H9 (cell line): ENCODE results near the gene VASN. TPM values are rescaled to one million over a fixed set of nuclear protein-coding genes. Genes with fewer than 3 reads are reported as not detected.
A peak's percentile ranks its signal among the peaks of the same experiment; 100 is the strongest.

ENCODE experiments used
- DNase-seq: peaks from one replicate; pipeline ENCODE4 v3.0.0-alpha.2; 2017
- H2AFZ ChIP-seq: one replicate; pipeline ENCODE4 v1.6.1; 2013; ENCODE audit warnings: mild to moderate bottlenecking, low read length, control low read depth, moderate library complexity
- H2AK5ac ChIP-seq: 2 replicates; pipeline ENCODE4 v1.6.1; 2013; ENCODE audit warnings: low read length, control low read depth, mixed read lengths; ENCODE audit not compliant: insufficient read length
- H2BK120ac ChIP-seq: one replicate; pipeline ENCODE4 v1.6.1; 2013; ENCODE audit warnings: low read depth, mild to moderate bottlenecking, low read length, control low read depth, inconsistent platforms; ENCODE audit not compliant: poor library complexity, severe bottlenecking
- H2BK12ac ChIP-seq: 2 replicates; pipeline ENCODE4 v1.6.1; 2013; ENCODE audit warnings: low read length, control low read depth, mixed read lengths, low read depth; ENCODE audit not compliant: insufficient read length
- H2BK15ac ChIP-seq: 2 replicates; pipeline ENCODE4 v1.6.1; 2013; ENCODE audit warnings: low read depth, low read length, control low read depth
- H2BK20ac ChIP-seq: one replicate; pipeline ENCODE4 v1.6.1; 2013; ENCODE audit warnings: low read depth, mild to moderate bottlenecking, low read length, control low read depth, inconsistent platforms; ENCODE audit not compliant: poor library complexity, severe bottlenecking
- H2BK5ac ChIP-seq: 2 replicates; pipeline ENCODE4 v1.6.1; 2013; ENCODE audit warnings: low read length, control low read depth, mixed read lengths; ENCODE audit not compliant: insufficient read length
- H3K14ac ChIP-seq: 2 replicates; pipeline ENCODE4 v1.6.1; 2013; ENCODE audit warnings: low read length, control low read depth; ENCODE audit not compliant: insufficient read depth
- H3K18ac ChIP-seq: 2 replicates; pipeline ENCODE4 v1.6.1; 2013; ENCODE audit warnings: low read depth, mild to moderate bottlenecking, mixed read lengths, low read length, control low read depth; ENCODE audit not compliant: insufficient read length
- H3K23ac ChIP-seq: 2 replicates; pipeline ENCODE4 v1.6.1; 2013; ENCODE audit warnings: low read length, control low read depth, mixed read lengths, low read depth; ENCODE audit not compliant: insufficient read length
- H3K23me2 ChIP-seq: 2 replicates; pipeline ENCODE4 v1.6.1; 2013; ENCODE audit warnings: low read depth, mild to moderate bottlenecking, mixed read lengths, low read length, control low read depth; ENCODE audit not compliant: insufficient read length, poor library complexity, severe bottlenecking
- H3K27ac ChIP-seq: 2 replicates; pipeline ENCODE4 v1.5.1; 2013; ENCODE audit warnings: low read length, control low read depth, mixed read lengths, low read depth; ENCODE audit not compliant: insufficient read length
- H3K27me3 ChIP-seq: 2 replicates; pipeline ENCODE4 v1.6.1; 2013; ENCODE audit warnings: low read length, control low read depth, inconsistent platforms; ENCODE audit not compliant: insufficient read depth
- H3K4ac ChIP-seq: 2 replicates; pipeline ENCODE4 v1.6.1; 2013; ENCODE audit warnings: low read depth, mild to moderate bottlenecking, control low read depth, inconsistent platforms, low read length, moderate library complexity
- H3K4me1 ChIP-seq: 2 replicates; pipeline ENCODE4 v1.6.1; 2013; ENCODE audit warnings: low read length, control low read depth, inconsistent platforms; ENCODE audit not compliant: insufficient read depth
- H3K4me2 ChIP-seq: 2 replicates; pipeline ENCODE4 v1.6.1; 2013; ENCODE audit warnings: low read length, control low read depth, mixed read lengths; ENCODE audit not compliant: insufficient read length, insufficient read depth
- H3K56ac ChIP-seq: 2 replicates; pipeline ENCODE4 v1.6.1; 2013; ENCODE audit warnings: low read depth, mild to moderate bottlenecking, mixed read lengths, low read length, control low read depth; ENCODE audit not compliant: insufficient read length
- H3K79me1 ChIP-seq: 2 replicates; pipeline ENCODE4 v1.6.1; 2013; ENCODE audit warnings: low read depth, mild to moderate bottlenecking, moderate library complexity, low read length, control low read depth, inconsistent platforms; ENCODE audit not compliant: insufficient read depth, poor library complexity, severe bottlenecking
- H3K79me2 ChIP-seq: 2 replicates; pipeline ENCODE4 v1.6.1; 2013; ENCODE audit warnings: low read length, control low read depth, inconsistent platforms; ENCODE audit not compliant: insufficient read depth
- H3K9ac ChIP-seq: 2 replicates; pipeline ENCODE4 v1.6.1; 2013; ENCODE audit warnings: low read length, control low read depth, mixed read lengths; ENCODE audit not compliant: insufficient read length; ENCODE audit errors: extremely low read depth
- H3K9me3 ChIP-seq: one replicate; pipeline ENCODE4 v1.6.1; 2013; ENCODE audit warnings: low read depth, low read length, inconsistent platforms; ENCODE audit not compliant: control insufficient read depth
- H3T11ph ChIP-seq: one replicate; pipeline ENCODE4 v1.6.1; 2013; ENCODE audit warnings: mild to moderate bottlenecking, low read length, control low read depth, inconsistent platforms
- H4K20me1 ChIP-seq: one replicate; pipeline ENCODE4 v1.6.1; 2013; ENCODE audit not compliant: control insufficient read depth, insufficient read length, insufficient read depth
- H4K5ac ChIP-seq: 2 replicates; pipeline ENCODE4 v1.6.1; 2013; ENCODE audit warnings: low read depth, mild to moderate bottlenecking, mixed read lengths, low read length, control low read depth; ENCODE audit not compliant: insufficient read length
- H4K8ac ChIP-seq: replicated peaks from 2 replicates; pipeline ENCODE4 v1.6.1; 2013; ENCODE audit warnings: low read length, control low read depth, mixed read lengths, low read depth; ENCODE audit not compliant: insufficient read length
- H4K91ac ChIP-seq: 2 replicates; pipeline ENCODE4 v1.6.1; 2013; ENCODE audit warnings: low read depth, mild to moderate bottlenecking, moderate library complexity, mixed read lengths, low read length, control low read depth; ENCODE audit not compliant: insufficient read length
- H3K27ac Mint-ChIP-seq, 3 experiments: 2 replicates in 2 of 3; 3 replicates in 1 of 3; pipeline ENCODE4 v1.8.0; 2020 to 2021; ENCODE audit warnings: mixed read lengths in 3 of 3, mild to moderate bottlenecking in 1 of 3, moderate library complexity in 1 of 3
- H3K27me3 Mint-ChIP-seq: 2 replicates; pipeline ENCODE4 v1.8.0; 2021; ENCODE audit warnings: low read depth, mild to moderate bottlenecking, moderate library complexity, mixed read lengths
- H3K36me3 Mint-ChIP-seq, 3 experiments: 2 replicates in 2 of 3; 3 replicates in 1 of 3; pipeline ENCODE4 v1.8.0; 2020 to 2021; ENCODE audit warnings: low read depth in 3 of 3, mixed read lengths in 3 of 3; ENCODE audit not compliant: insufficient read depth in 1 of 3
- H3K4me1 Mint-ChIP-seq, 2 experiments: 2 replicates each; pipeline ENCODE4 v1.8.0; 2020; ENCODE audit warnings: mixed read lengths in 2 of 2
- H3K4me3 Mint-ChIP-seq, 2 experiments: 2 replicates in 1 of 2; 3 replicates in 1 of 2; pipeline ENCODE4 v1.8.0; 2020 to 2021; ENCODE audit warnings: mild to moderate bottlenecking in 2 of 2, mixed read lengths in 2 of 2, moderate library complexity in 1 of 2
- H3K9me3 Mint-ChIP-seq, 2 experiments: 2 replicates in 1 of 2; 3 replicates in 1 of 2; pipeline ENCODE4 v1.8.0; 2020; ENCODE audit warnings: mild to moderate bottlenecking in 2 of 2, mixed read lengths in 2 of 2, moderate library complexity in 1 of 2
- CTCF ChIP-seq: fragments of 200-600 bp; sonication (generic); conservative IDR thresholded peaks from 3 replicates; pipeline ENCODE4 v1.8.0; 2021; ENCODE audit warnings: antibody characterized with exemption, mild to moderate bottlenecking
- WGBS: extraction: QIAGEN DNeasy Blood & Tissue Kit; methylation state at CpG from one replicate; pipeline ENCODE4 v1.1.7; 2013; ENCODE audit warnings: missing lambda C conversion rate, low lambda C conversion rate, mixed read lengths; ENCODE audit not compliant: insufficient read length; ENCODE audit errors: extremely low coverage; 5-methylcytosine and 5-hydroxymethylcytosine counted together
- total RNA-seq: library from RNA; stranded (reverse); gene quantifications from 2 replicates; pipeline ENCODE4 v1.2.1, GENCODE V29; 2021

Gene VASN
- total RNA-seq, 1 experiment from 2014 or later: 11.0 TPM

- no peak overlapping the region for H4K5ac ChIP-seq
- TF ChIP-seq CTCF: no peak
- H2BK120ac ChIP-seq: no peak overlapping the region
- Mint-ChIP-seq H3K36me3 (peaks cover 2 to 12% (median 9%) of the 10 kb centered on the region in 3 experiments), H3K27ac (no peak overlapping the region; a peak in 1 of 7 replicates), H3K27me3 (no peaks in the 10 kb centered on the region), H3K4me3 (peak overlapping the region; percentile 97 to 98; a peak in 4 of 5 replicates), H3K9me3 (peaks cover 0 to 2% of the 10 kb centered on the region in 2 experiments; a peak in 3 of 5 replicates), H3K4me1 (peaks cover 6% of the 10 kb centered on the region in 2 experiments)
- peaks cover 14% of the 10 kb centered on the region; the same call in 1 of the 2 replicates for H3K79me2 ChIP-seq
- H3K14ac ChIP-seq: no peak overlapping the region
- H2BK12ac ChIP-seq: no peak overlapping the region
- no peaks in the 10 kb centered on the region for H3K27me3 ChIP-seq
- no peak overlapping the region for H3T11ph ChIP-seq
- H3K23ac ChIP-seq: no peak overlapping the region
- H3K18ac ChIP-seq: no peak overlapping the region
- no peak overlapping the region for H3K27ac ChIP-seq
- H3K4ac ChIP-seq: no peak overlapping the region
- H3K23me2 ChIP-seq: no peaks in the 10 kb centered on the region
- peaks cover 7% of the 10 kb centered on the region for H3K79me1 ChIP-seq
- no peaks in the 10 kb centered on the region for H4K20me1 ChIP-seq
- no peak overlapping the region for H2BK5ac ChIP-seq
- WGBS: no CpG with 5 or more reads among the region's 7 CpGs
- H3K4me2 ChIP-seq: no peak overlapping the region
- no peak for DNase-seq
- no peak overlapping the region for H2BK20ac ChIP-seq
- no peaks in the 10 kb centered on the region for H3K9me3 ChIP-seq
- H2BK15ac ChIP-seq: no peak overlapping the region
- no peak overlapping the region for H3K56ac ChIP-seq
- H3K4me1 ChIP-seq: no peaks in the 10 kb centered on the region
- no peak overlapping the region for H2AK5ac ChIP-seq
- H3K9ac ChIP-seq: no peak overlapping the region
- H2AFZ ChIP-seq: no peak overlapping the region
- no peak overlapping the region for H4K8ac ChIP-seq
- H4K91ac ChIP-seq: no peak overlapping the region
Observed at GRCh38 chr16:4351880-4352279, 19.8 kb upstream of the VASN start.
